M059J (cell line): ENCODE measurements around the gene MCAM. TPM values are rescaled to one million over a fixed set of nuclear protein-coding genes. Genes with fewer than 3 reads are reported as not detected.

Experiments
- DNase-seq: peaks from one replicate; pipeline ENCODE4 v3.0.0-alpha.2; 2012; ENCODE audit warnings: low read depth
- total RNA-seq: library from RNA; depleted of rRNA; stranded (reverse); fragments of >200 nt; shearing (Covaris generic); gene quantifications from 2 replicates; pipeline ENCODE4 v1.2.3, GENCODE V29; 2014

The MCAM gene
- total RNA-seq, 1 experiment from 2014 or later = 353 TPM

- no peak for DNase-seq
Observed at GRCh38 chr11:119346605-119347004, 29.7 kb upstream of the MCAM start, which contains the start of gene MFRP. Gene MFRP (minus strand): TSS chr11:119346705. CDS start chr11:119346513, 192 bp downstream.

GRCh38 chr11:119345685-119346084 lies 28.8 kb upstream of the MCAM start:
- DNase-seq = no peak

GRCh38 chr11:119344291-119345010 lies 27.5 kb upstream of the MCAM start:
- no peak for DNase-seq

DNA sequence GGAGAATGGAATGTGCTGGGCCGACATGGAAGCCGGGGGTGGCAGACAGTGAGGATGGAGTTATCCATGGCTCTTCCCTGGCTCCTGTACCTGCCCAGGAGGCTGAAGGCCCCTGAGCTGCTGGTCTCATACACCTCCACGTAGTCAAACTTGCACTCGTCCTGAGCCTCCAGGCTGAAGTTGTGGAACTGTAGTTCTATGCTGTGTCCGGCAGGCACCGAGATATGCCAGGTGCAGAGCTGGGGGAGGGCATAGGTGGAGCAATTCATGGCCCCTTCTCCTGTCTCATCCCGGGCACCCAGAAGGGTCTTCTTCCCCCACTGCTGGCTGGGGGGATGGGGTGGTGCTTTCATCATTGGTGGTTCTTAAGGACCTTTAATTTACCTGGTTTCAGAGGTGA lies 26.8 kb upstream of the MCAM start:
- DNase-seq = no peak

DNA sequence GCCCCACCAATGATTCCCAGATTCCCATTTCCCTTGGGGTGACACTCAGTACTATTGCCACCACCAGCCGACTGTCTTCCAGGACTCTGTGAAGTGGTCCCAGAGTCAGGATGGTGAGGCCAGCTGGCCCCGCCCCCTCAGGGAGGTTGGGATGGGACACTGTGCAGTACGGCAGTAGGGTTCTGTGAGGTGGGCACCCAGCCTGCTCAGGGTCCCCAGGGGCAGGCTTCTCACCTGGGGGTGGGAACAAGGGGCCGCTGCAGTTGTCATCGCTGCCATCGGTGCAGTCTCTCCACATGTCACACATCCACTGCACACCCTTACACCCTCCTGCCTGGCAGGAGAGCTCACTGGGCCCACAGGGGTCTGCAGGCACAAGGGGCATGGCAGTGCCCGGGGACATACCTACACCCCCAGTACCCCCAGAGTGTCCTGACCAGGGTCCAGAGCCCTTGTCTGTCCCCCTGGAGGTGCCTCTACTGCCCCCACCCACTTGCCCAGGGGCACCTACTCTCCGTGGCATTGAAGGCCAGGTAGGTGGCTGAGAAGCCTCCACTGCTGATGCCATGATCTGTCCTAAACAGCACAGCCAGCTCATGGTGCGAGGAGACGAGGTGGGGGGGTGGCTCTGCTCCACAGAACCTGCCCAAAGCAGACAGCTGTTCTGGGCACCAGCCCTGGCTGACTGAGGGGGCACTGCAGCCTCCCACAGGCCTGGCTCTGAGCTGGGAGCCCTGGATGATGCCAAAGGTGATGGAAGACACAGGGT lies 25.6 kb upstream of the MCAM start:
- no peak for DNase-seq

- no peak for DNase-seq
Observed at GRCh38 chr11:119342023-119342300, 25.0 kb upstream of the MCAM start.

DNA sequence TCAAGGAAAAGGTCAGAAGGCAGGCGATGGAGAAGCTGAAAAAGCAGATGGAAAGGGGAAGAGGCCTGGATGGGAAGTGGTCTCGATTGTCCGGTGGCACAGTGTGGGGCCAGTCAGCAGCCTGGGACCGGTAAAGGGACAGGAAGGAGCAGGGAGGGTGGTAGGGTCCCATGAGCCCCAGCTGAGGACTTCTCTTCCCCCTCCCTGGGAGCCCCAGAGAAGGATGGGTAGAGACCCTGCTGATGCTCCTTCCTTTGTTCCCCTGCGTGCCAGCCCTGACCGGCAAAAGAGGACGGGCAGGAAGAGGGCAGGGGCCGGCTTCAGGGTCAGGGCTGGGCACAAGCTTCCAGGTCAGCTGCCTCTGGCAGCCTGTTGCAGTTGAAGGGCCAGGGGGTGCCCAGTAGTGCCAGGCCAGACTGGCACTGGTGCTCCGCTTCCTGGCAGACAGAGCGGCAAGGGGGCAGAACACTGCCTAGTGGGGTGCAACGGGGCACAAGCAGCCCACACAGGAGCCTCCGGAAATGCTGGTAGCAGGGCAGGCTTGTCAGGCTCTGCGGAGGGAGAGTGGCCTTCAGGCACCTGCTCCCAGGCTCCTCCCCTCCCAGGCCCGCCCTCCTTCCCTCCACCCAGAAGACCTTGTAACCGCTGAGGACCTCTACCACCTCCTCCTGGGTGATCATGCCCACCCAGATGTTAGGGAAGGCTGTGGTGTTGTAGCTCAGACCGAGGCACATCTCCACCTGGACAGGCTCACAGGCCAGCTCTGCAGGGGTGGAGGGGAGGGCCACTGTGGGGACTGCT lies 24.5 kb upstream of the MCAM start:
- no peak for DNase-seq

GRCh38 chr11:119340335-119341221 lies 23.6 kb upstream of the MCAM start, which contains the start of gene C1QTNF5:
Gene C1QTNF5 (minus strand): TSS chr11:119340883. CDS start chr11:119340397, 486 bp downstream.
- peak; percentile 61 for DNase-seq

GRCh38 chr11:119339589-119340334 lies 22.8 kb upstream of the MCAM start:
- peak; percentile 54 for DNase-seq

DNA sequence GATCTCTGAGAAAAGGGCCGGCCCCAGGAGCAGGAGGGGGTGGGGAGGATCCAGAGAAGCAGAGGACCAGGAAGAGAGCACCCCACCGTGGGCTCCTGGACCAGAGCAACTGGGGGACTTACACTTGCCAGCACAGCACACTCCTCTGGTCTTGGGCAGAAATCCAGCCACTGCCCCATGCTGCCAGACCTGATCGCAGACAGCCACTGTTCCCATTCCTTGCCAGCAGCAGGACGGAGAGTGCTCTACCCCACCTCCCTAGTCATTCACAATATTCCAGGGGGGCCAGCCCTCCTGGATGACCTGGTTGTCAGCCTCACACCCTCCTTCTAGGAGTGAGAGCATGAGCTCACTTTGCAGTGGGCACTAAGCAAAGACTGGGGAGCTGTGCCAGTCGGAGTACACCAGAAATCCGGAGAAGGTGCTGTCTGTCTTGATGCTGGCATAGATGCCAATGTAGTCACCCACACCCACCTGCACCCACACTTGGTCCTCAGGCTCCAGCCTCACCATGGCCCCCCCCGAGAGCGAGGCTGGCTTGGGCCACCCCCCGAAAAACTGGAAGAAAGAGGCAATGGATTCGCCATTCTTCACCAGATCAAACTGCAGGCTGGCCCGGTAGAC lies 22.1 kb upstream of the MCAM start:
- no peak for DNase-seq

- DNase-seq = no peak
Observed at GRCh38 chr11:119338318-119338890, 21.5 kb upstream of the MCAM start.

- peak; percentile 73 for DNase-seq
Observed at GRCh38 chr11:119337581-119338317, 20.8 kb upstream of the MCAM start.

DNA sequence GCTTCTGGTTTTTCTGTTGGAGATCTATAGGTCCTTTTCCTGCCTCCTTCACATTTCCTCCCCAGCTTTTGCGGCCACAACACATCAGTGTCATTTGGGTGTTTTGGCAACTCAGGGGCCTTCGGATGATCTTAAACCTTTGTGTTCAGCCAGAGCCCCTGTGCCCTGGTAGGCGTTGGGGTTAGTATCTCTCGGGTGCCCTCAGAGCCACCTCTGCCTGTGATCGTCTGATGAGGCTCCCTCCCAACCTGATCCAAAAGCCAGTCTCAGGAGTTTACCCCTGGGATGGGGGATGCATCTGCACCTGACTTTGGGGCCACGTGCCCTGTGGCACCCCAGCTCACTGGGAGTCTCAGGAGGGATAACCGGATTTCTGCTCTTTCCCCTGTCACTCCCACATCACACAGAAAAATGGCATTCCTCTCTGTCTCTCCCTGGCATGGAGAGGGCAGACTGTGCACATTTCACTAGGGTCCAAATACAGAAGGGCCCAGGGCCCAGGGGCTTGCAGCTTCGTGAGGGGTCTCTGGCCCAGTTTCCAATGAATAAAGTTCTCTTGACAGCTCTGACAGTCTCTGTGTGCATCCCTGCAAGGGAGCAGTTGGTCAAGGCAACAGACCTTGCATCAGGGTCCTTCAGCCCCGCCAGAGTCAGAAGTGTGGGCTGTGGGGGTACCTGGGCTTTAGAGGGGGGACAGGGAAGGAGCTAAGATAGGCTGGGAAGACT lies 20.0 kb upstream of the MCAM start:
- no peak for DNase-seq

- DNase-seq = no peak
Observed at GRCh38 chr11:119335655-119336543, 19.0 kb upstream of the MCAM start.

- DNase-seq = no peak
Observed at GRCh38 chr11:119335091-119335654, 18.2 kb upstream of the MCAM start.

GRCh38 chr11:119334174-119334930 lies 17.4 kb upstream of the MCAM start, which contains the start of gene RNF26:
Gene RNF26 (plus strand): TSS chr11:119334527. CDS start chr11:119335123, 596 bp downstream.
- peak; percentile 98 for DNase-seq
